GM18511 (cell line): ENCODE results near the gene SLC5A5.
"Not testable (repeated sequence)": the region's sequence is repeated elsewhere in the genome, so short reads cannot be mapped to it uniquely, and the experiment has no call there.

Experiments
- ATAC-seq: cut with Tn5 transposase; IDR thresholded peaks from one replicate; pipeline ENCODE4 v1.9.1; 2021; ENCODE audit warnings: mild to moderate bottlenecking, moderate library complexity; ENCODE audit not compliant: unreplicated experiment

SLC5A5 gene

GRCh38 chr19:17918151-17918550 lies 46.4 kb downstream of the SLC5A5 start:
- not testable (repeated sequence) for ATAC-seq

GRCh38 chr19:17919122-17919521 lies 47.4 kb downstream of the SLC5A5 start:
- ATAC-seq: not testable (repeated sequence)

GRCh38 chr19:17920527-17920926 lies 48.8 kb downstream of the SLC5A5 start:
- no peak for ATAC-seq

DNA sequence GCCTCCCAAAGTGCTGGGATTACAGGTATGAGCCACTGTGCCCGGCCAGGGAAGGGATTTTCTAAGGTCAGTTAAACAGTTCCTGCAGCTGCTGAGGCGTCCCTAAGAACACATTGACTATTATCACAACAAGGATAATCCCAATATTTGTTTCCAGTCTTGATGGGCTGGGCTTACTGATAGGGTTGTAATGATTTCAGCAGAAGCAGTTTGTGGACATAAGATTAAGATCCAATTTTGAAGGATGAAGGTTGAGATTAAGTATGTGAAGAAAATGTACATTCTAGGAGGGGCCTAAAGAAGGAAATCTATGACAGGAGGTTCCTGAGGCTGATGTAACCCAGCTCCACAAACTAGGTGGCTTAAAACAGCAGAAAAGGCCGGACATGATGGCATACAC lies 50.4 kb downstream of the SLC5A5 start:
- no peak for ATAC-seq

GRCh38 chr19:17926044-17926443 lies 54.3 kb downstream of the SLC5A5 start:
- no peak for ATAC-seq

DNA sequence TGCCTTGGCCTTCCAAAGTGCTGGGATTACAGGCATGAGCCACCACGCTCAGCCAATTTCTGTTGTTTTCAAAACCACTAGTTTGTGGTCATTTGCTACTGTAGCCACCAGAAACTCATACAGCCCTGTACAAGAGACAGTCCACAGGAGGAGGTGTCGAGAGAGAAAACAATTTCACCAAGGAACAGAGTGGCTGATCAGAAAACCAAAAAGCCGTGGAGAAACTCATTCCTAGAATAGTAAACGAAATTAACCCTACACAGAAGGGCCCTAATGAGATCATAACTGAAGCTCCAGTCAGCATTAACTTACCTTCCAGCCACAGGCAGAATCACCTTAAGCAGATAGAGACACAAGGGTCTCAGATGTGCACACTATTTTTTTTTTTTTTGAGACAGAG lies 57.3 kb downstream of the SLC5A5 start:
- peak; percentile 40 for ATAC-seq

GRCh38 chr19:17931532-17932191 lies 59.9 kb downstream of the SLC5A5 start:
- ATAC-seq: no peak

GRCh38 chr19:17932485-17933338 lies 61.0 kb downstream of the SLC5A5 start, which contains the start of gene CCDC124:
TSS of gene CCDC124 (plus strand) at chr19:17933015. CDS start at chr19:17936421, 3,406 bp downstream.
- peak; percentile 78 for ATAC-seq

DNA sequence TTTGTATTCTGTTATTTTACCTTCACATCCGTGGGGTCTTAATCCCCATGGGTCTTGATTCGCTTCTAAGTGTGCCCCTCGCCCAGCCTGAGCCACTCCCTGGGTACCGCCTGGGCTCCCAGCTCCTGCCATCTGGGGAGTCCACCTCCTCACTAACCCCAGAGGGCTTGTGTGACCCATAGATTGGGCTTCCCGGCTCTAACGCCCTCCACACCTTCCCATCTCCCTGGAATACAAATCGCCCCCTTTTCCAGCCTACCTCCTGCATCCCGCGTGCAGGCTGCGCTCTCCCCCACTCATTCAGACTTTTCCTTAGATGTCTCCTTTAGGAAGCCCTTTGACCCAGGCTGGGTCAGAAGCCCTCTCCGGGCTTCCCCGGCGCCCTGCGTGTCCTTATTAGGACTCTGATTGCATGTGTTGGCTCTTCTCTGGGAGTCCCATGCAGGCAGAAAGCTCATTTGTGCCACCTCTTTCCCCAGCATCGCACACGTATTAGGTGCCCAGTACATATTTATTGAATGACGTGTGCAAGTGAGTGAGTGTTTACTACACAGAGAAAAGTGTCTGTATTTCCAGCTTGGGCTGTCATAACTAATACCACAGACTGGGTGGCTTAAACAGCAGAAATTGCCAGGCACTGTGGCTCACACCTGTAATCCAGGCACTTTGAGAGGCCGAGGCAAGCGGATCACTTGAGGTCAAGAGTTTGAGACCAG lies 61.8 kb downstream of the SLC5A5 start:
- no peak for ATAC-seq

DNA sequence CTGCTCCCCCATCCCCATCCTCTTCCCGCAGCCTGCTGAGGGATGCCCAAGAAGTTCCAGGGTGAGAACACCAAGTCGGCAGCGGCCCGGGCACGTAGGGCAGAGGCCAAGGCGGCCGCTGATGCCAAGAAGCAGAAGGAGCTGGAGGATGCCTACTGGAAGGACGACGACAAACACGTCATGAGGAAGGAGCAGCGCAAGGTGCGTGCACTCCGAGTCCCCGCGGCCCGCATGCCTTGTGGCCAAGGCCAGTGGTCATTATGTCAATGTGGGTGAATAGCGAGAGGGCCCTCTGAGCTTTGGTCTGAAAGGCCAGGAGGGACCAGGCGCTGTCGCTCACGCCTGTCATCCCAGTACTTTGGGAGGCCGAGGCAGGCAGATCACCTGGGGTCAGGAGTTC lies 64.6 kb downstream of the SLC5A5 start:
- no peak for ATAC-seq

DNA sequence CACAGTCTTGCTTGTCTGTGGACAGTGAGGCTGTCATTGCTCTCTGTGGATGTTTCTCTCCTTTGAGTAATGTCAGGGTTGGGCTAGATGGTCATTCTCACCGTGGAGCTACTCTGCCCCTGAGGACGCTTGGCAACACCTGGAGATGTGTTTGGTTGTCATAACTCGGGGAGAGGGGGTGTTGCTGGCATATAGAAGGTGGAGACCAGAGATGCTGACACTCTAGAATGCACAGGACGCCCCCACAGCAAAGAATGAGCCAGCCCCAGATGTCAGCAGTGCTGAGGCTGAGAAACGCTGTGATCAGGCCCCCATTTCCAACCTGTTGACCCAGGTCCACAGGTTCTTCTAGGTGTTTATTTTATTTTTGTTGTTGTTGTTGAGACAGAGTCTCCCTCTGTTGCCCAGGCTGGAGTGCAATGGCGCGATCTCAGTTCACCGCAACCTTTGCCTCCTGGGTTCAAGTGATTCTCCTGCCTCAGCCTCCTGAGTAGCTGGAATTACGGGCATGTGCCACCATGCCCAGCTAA lies 65.7 kb downstream of the SLC5A5 start:
- ATAC-seq: no peak

GRCh38 chr19:17938092-17938845 lies 66.5 kb downstream of the SLC5A5 start:
- no peak for ATAC-seq

DNA sequence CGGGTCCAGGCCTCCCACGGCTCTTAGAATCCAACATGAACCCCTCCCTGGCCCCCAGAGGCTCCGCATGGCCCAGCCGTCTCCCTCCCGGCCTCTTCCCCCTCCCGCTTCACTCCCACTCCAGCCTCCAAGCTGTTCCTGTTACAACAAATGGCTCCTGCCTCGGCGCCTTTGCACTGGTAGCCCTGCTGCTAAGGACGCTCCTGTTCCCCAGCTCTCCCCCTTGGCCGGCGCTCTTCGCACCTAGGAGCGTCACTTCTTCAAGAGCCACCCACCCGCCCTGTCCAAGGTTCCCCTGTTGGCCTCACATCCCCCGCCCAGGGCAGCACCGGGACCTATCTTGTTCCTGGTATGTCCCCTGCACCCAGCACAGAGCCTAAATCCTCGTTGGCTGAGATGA lies 70.4 kb downstream of the SLC5A5 start:
- ATAC-seq: no peak

DNA sequence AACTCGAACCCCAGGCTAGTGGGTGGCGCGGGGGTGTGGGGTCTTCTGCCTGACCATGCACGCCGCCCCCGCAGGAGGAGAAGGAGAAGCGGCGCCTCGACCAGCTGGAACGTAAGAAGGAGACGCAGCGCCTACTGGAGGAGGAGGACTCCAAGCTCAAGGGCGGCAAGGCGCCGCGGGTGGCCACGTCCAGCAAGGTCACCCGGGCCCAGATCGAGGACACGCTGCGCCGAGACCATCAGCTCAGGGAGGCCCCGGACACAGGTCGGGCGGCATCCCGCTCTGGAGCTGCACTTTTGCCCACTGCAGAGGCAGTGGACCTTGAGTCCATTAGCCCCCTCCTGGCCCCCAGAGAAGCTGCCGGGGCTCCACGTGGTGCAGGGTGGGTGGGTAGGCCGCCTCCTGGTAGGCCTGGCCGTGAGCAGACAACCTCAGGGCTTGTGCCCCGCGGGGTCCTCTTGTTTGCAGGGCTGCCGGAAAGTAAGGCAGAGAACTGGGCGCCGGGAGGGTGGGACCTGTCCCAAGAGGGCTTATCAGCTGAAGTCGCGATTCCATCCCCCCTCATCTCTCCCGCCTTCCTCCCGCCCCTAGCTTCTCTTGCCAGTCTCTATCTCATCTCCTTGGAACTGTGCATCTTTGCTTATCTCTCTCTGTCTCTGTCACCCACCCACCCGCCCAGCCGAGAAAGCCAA lies 71.0 kb downstream of the SLC5A5 start:
- no peak for ATAC-seq

DNA sequence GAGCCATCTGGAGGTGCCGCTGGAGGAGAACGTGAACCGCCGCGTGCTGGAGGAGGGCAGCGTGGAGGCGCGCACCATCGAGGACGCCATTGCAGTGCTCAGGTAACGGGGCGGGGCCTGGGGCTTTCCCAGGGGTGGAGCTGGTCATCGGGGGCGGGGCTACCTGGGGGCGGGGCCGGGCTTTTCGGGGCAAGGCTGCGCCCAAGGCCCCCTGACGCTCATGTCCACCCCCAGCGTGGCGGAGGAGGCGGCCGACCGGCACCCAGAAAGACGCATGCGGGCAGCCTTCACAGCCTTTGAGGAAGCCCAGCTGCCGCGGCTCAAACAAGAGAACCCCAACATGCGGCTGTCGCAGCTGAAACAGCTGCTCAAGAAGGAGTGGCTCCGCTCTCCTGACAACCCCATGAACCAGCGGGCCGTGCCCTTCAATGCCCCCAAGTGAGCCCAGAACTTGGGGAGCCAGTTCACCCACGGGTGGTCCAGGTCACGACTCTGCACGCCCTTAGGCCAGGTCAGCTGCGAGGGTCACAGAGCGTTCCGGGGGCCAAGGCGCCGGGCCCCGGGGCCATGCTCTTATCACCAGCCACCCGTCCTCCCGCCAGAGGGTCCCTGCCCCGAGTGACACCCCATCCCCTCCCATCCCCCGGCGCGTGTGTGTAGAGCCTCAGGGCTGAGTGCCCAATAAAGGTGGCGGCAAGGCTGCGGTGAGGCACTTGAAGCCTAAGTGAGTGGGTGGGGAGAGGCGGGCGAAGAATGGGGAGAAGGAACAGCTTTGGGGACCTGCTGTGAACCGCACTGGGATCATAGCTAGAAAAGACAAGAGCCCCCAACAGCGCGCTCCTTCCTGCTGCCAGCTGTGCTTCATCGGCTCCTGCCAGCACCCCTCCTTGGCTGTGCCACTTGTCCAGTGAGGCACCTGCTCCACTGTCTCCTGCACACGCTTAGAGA lies 71.8 kb downstream of the SLC5A5 start:
- no peak for ATAC-seq

- ATAC-seq: no peak
Measured at GRCh38 chr19:17944301-17944700, 72.6 kb downstream of the SLC5A5 start.
